Measurements from ENCODE around the gene CDR2L. TPM values are rescaled to one million over a fixed set of nuclear protein-coding genes. Genes with fewer than 3 reads are reported as not detected.
"Not testable (repeated sequence)": the region's sequence is repeated elsewhere in the genome, so short reads cannot be mapped to it uniquely, and the experiment has no call there.

The CDR2L gene
- total RNA-seq, 1 donor from 2014 or later = 18.3 TPM

DNA sequence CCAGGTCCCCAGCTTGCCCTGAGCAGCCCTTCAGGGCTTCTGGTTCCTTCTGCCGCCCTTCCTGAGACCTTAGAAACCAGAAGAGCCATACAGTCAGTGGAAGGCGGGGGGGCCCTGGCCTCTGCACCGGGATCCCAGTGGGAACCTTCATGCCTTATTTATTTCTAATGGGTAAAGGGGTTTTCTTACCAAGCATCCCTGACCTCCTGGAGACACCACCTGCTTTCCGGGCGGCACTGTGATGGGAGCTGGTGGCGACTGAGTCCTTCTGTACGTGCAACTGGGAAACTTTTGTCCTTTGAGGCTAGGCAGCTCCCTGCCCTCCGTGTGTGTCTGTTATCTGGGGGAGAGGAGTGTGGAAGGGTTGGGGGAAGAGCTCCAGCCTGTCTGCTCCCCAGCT, 17.9 kb downstream of the CDR2L start:
- DNase-seq (no peak), ATAC-seq (no peak)
- intact Hi-C loops (cut with micrococcal nuclease) = no loop called here

- ATAC-seq; intact Hi-C loops (cut with micrococcal nuclease): not testable (repeated sequence)
Observed at GRCh38 chr17:75006084-75006483, 18.7 kb downstream of the CDR2L start.

DNA sequence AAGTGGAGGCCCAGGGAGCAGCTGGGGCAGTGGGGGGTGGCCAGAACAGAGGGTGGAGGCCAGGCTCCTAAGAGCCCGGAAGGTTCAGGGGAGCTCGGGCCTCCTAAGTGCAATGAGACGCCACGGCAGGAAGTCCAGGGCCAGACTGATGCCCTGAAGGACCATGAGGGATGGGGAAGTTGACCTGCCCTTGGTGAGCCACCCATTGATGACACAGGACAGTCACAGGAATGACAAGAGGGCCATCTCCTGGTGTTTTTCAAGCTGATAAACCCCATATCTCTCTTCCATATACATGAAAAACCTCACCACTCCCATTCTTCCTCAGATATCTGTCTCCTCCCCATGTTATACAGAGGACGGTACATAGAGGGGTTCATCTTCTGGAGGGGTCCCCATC, 19.2 kb downstream of the CDR2L start:
- no peak for DNase-seq
- ATAC-seq = no peak
- intact Hi-C loops (cut with micrococcal nuclease) = no loop called here

More at GRCh38 chr17:75006084-75006483, 18.7 kb downstream of the CDR2L start:
- not testable (repeated sequence) for DNase-seq

- ATAC-seq (no peak), DNase-seq (no peak)
- intact Hi-C loops (cut with micrococcal nuclease) = no loop called here
Observed at GRCh38 chr17:75008373-75008772, 20.9 kb downstream of the CDR2L start.

DNA sequence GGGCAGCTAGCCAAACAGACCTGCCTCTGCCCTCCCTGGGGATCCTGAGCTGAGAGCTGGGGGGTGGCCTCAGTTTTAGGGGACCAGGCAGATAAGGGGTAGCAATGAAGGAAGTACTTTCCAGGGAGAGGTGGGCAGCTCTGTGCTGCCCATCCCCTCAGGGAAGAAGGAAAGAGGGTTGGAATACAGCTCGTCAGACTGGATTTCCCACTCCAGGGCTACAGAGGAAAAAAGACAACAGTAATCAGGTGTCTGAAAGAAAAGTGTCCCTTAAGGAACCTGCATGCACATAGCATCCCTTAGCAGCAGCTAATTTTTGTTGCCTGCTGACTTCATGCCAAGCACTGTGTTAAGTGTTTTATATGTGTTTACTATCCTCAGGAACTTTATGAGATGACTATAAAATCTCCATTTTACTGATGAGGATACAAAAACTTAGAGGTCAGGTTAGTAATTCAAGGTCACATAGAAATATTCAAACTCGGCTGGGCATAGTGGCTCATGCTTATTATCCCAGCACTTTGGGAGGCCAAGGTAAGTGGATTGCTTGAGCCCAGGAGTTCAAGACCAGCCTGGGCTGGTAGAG, 21.8 kb downstream of the CDR2L start:
- intact Hi-C loops (cut with micrococcal nuclease) = no loop called here
- ATAC-seq (no peak), DNase-seq (no peak)

GRCh38 chr17:75010683-75011400, 23.4 kb downstream of the CDR2L start:
- DNase-seq = peak; percentile 64
- peak; percentile 66 for ATAC-seq
- intact Hi-C loops (cut with micrococcal nuclease) = no loop called here

DNA sequence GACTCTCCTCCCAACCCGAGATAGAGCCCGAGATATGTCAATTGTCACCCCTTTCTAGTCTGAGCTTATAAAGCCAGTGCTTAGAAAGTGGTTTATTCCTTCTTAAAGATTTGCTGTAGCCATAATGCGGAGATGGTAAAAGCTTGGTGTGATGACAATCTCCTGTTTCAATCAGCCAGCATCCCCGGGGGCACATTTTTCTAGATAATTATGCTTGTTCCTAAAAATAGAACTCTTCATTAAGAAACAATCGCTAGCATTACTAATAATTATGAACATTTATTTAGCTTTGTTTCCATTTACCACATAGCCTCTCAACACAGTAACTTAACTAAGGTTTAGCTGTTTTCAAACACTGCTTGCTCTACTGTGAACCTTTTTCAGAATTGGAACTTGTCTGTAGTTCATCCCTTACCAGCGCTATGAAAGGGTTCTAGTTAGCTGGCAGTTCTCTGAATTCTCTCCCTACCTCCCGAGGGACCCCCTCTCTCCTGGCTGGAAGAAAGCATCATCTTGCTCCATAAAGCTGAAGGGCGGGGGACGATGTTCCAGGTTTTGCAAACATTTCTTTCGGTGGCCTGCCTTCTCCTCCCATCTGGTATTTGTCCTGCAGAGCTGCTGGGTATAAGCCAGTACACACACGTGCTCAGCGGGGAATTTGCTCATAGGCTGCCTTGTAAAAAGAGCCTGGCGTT, 24.1 kb downstream of the CDR2L start:
- intact Hi-C loops (cut with micrococcal nuclease) = no loop called here
- peak; percentile 81 for ATAC-seq
- peak; percentile 60 for DNase-seq

GRCh38 chr17:75012096-75012345, 24.6 kb downstream of the CDR2L start:
- DNase-seq (no peak), ATAC-seq (no peak)
- intact Hi-C loops (cut with micrococcal nuclease) = no loop called here

DNA sequence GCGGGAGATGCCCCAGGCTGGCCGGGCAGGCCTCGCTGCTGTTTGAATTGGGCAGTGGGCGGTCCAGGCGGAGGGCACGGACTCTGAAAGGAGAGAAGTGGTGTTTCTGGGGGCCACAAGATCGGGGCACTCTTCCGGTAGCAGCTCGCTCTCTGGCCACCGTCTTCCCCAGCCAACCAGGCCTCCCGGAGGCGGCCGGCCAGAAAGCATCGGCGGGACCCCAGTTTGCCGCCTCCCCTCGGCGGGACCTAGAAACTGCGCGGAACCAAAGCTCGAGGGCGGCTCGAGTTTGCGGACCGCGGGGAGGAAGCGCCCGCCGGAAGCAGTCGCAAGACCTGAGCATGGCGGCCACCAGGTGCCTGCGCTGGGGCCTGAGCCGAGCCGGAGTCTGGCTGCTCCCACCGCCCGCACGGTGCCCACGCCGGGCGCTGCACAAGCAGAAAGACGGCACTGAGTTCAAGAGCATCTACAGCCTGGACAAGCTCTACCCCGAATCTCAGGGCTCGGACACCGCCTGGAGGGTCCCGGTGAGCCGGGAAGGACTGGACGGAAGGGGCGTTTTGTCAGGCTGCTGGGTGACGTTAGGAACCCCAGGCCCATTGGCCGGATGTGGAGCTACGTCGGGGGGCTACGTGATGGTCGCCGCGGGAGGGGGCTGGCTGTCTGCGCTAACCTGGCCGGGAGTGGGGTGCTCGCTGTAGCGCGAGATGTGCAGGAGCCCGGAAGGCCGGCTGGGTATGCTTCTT, 25.1 kb downstream of the CDR2L start, which contains the start of gene MRPL58:
Gene MRPL58, plus strand, starts transcription at position 325 of the 746 bp plus-strand sequence. Its CDS starts 17 bp downstream, at position 342.
- intact Hi-C loops (cut with micrococcal nuclease) = no loop called here
- ATAC-seq (peak; percentile 92), DNase-seq (peak; percentile 90)

- DNase-seq (no peak), ATAC-seq (no peak)
- intact Hi-C loops (cut with micrococcal nuclease) = no loop called here
Observed at GRCh38 chr17:75013092-75013559, 25.7 kb downstream of the CDR2L start.

DNA sequence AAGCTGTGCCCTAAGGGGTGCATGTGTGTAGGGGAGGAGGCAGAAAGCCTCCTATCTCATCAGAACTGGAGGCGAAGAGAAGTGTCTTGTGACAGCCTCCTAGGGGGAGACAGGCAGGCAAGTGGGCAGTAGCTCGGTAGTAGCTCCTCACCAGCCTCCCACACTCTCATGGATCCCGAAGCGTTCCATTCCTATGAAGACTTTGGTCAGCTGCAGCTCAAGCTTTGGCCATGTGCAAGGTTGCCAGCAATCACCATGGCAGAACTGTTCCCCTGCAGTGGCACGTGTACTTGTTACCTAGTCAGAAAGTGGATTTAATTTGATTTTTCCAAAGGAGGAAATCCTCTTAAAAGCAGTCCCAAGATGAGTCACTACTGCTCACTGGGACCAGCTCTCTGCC, 31.7 kb downstream of the CDR2L start:
- ATAC-seq = no peak
- no peak for DNase-seq
- intact Hi-C loops (cut with micrococcal nuclease) = no loop called here

- no peak for DNase-seq
- intact Hi-C loops (cut with micrococcal nuclease) = no loop called here
- no peak for ATAC-seq
Observed at GRCh38 chr17:75019710-75020109, 32.3 kb downstream of the CDR2L start.

DNA sequence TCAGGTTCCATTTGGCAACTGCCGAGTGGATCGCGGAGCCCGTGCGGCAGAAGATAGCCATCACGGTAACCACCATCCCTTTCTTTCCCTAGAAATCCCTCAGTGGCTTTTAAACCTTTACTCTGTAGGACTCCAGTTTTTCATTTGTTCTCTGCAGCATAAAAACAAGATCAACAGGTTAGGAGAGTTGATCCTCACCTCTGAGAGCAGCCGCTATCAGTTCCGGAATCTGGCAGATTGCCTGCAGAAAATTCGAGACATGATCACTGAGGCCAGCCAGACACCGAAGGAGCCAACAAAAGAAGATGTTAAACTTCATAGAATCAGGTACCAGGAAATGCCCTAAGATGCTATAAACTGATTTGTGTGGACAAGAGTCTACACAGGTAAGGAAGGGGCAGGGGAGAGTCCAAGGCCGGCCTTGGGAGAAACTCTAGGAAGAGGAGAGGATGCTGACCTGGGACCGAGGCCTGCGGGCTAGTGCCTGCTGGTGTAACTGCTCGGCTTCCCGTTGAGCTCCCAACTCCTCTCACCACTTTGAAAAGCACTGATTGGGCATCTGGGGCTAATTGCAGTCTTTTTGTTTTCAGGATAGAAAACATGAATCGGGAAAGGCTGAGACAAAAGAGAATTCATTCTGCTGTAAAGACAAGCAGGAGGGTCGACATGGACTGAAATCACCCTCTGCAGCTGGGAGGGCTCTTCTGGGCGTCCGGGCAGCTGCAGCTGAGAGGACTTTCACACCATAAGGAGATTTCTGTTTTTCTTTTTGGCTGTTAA, 33.1 kb downstream of the CDR2L start:
- intact Hi-C loops (cut with micrococcal nuclease) = no loop called here
- DNase-seq = no peak
- ATAC-seq = no peak

- DNase-seq (no peak), ATAC-seq (no peak)
- intact Hi-C loops (cut with micrococcal nuclease) = no loop called here
Observed at GRCh38 chr17:75024686-75025397, 37.4 kb downstream of the CDR2L start.

- intact Hi-C loops (cut with micrococcal nuclease); DNase-seq; ATAC-seq: not testable (repeated sequence)
Observed at GRCh38 chr17:75025398-75025734, 37.9 kb downstream of the CDR2L start.

DNA sequence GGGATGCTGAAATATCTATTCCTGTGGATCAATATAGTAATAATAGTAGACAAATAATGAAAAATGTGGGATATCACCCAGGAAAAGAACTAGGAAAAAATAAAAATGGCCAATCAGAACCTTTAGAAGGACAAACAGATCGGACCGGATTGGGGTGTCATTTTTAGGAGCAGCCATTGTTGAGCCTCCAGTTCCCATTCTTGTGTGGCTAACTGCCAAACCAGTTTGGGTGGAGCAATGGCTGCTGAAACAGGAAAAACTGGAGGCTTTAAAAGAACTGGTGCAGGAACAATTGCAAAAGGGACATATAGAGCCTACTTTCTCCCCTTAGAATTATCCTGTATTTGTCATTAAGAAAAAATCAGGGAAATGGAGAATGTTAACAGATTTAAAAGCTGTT, 39.2 kb downstream of the CDR2L start:
- intact Hi-C loops (cut with micrococcal nuclease); ATAC-seq; DNase-seq: not testable (repeated sequence)

DNA sequence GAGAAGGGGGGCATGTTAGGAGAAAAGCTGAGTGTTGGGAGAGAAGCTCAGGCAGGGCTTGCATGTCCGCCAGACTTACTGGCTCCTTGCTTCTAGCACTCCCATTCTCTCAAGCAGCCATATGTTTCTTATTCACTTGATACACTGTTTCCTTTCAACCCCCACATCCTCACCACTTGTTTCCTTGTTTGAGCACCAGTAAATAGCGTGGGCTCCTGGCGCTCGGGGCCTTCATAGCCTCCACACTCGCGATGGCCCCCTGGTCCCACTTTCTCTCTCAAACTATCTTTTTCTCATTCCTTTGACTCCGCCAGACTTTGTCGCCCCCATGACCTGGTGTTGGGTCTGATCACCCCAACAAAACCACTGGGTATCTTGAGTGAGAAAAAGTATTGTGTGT, 42.7 kb downstream of the CDR2L start:
- intact Hi-C loops (cut with micrococcal nuclease) = no loop called here
- DNase-seq (no peak), ATAC-seq (no peak)

GRCh38 chr17:75031972-75032719, 44.7 kb downstream of the CDR2L start:
- DNase-seq (peak; percentile 71), ATAC-seq (peak; percentile 25)
- intact Hi-C loops (cut with micrococcal nuclease) = no loop called here

All from left ventricle myocardium superior (tissue), 1 donor.